HG02870 (cell line): Measurements from ENCODE around the gene PREPL.
"Not testable (repeated sequence)": the region's sequence is repeated elsewhere in the genome, so short reads cannot be mapped to it uniquely, and the experiment has no call there.

Experiments used
- ATAC-seq: cut with Tn5 transposase; IDR thresholded peaks from one replicate; pipeline ENCODE4 v1.9.1; 2021; ENCODE audit warnings: mild to moderate bottlenecking, moderate library complexity; ENCODE audit not compliant: unreplicated experiment

The PREPL gene

GRCh38 chr2:44361330-44362206 is at the start of gene PREPL, which contains the start of gene CAMKMT:
Gene PREPL (minus strand): TSS chr2:44361494. CDS start chr2:44346342, 15,152 bp downstream.
Gene CAMKMT (plus strand): TSS chr2:44361947.
- peak; percentile 80 for ATAC-seq

GRCh38 chr2:44398243-44398897 is 37.1 kb upstream of the PREPL start:
- no peak for ATAC-seq

- ATAC-seq = no peak
Measured at GRCh38 chr2:44397447-44398175, 36.3 kb upstream of the PREPL start.

- no peak for ATAC-seq
Measured at GRCh38 chr2:44392338-44392943, 31.1 kb upstream of the PREPL start.

GRCh38 chr2:44389895-44390294 is 28.6 kb upstream of the PREPL start:
- ATAC-seq = no peak

- no peak for ATAC-seq
Measured at GRCh38 chr2:44388877-44389276, 27.6 kb upstream of the PREPL start.

- ATAC-seq = not testable (repeated sequence)
Measured at GRCh38 chr2:44385226-44385625, 23.9 kb upstream of the PREPL start.

GRCh38 chr2:44377486-44377885 is 16.2 kb upstream of the PREPL start:
- no peak for ATAC-seq

- no peak for ATAC-seq
Measured at GRCh38 chr2:44372246-44372645, 11.0 kb upstream of the PREPL start.

GRCh38 chr2:44371445-44371844 is 10.2 kb upstream of the PREPL start:
- no peak for ATAC-seq

GRCh38 chr2:44369392-44369791 is 8.1 kb upstream of the PREPL start:
- ATAC-seq = no peak

- no peak for ATAC-seq
Measured at GRCh38 chr2:44367591-44367990, 6.3 kb upstream of the PREPL start.

GRCh38 chr2:44364604-44365003 is 3.3 kb upstream of the PREPL start:
- ATAC-seq = no peak

- ATAC-seq = peak; percentile 12
Measured at GRCh38 chr2:44362207-44363015, 1.1 kb upstream of the PREPL start.

- ATAC-seq = peak; percentile 26
Measured at GRCh38 chr2:44360749-44361329, 455 bp downstream of the PREPL start.

GRCh38 chr2:44358503-44358902 is 2.8 kb downstream of the PREPL start:
- no peak for ATAC-seq

- no peak for ATAC-seq
Measured at GRCh38 chr2:44354761-44355160, 6.5 kb downstream of the PREPL start.

- ATAC-seq = no peak
Measured at GRCh38 chr2:44352510-44352909, 8.8 kb downstream of the PREPL start.

- ATAC-seq = no peak
Measured at GRCh38 chr2:44351676-44352075, 9.6 kb downstream of the PREPL start.

- no peak for ATAC-seq
Measured at GRCh38 chr2:44351088-44351487, 10.2 kb downstream of the PREPL start.
